Measurements from ENCODE around the gene SFR1. TPM values are rescaled to one million over a fixed set of nuclear protein-coding genes. Genes with fewer than 3 reads are reported as not detected.

The SFR1 gene
- total RNA-seq, 1 donor from 2014 or later: 4.4 TPM

GRCh38 chr10:104103956-104104355 is 18.0 kb upstream of the SFR1 start:
- Histone ChIP-seq H3K4me1 (no peaks in the 10 kb centered on the region), H3K27me3 (no peaks in the 10 kb centered on the region), H3K4me3 (no peak overlapping the region), H3K36me3 (no peaks in the 10 kb centered on the region), H3K9me3 (no peaks in the 10 kb centered on the region), H3K27ac (no peak overlapping the region)
- intact Hi-C loops (cut with DNase I): no loop called here
- TF ChIP-seq POLR2A (IDR thresholded peaks at IDR 0.05) (no peak), POLR2AphosphoS5 (IDR thresholded peaks at IDR 0.05; ENCODE audit: insufficient read depth in 1 of 2, low read depth in 1 of 2) (no peak)
- TF ChIP-seq, protein P1, sequence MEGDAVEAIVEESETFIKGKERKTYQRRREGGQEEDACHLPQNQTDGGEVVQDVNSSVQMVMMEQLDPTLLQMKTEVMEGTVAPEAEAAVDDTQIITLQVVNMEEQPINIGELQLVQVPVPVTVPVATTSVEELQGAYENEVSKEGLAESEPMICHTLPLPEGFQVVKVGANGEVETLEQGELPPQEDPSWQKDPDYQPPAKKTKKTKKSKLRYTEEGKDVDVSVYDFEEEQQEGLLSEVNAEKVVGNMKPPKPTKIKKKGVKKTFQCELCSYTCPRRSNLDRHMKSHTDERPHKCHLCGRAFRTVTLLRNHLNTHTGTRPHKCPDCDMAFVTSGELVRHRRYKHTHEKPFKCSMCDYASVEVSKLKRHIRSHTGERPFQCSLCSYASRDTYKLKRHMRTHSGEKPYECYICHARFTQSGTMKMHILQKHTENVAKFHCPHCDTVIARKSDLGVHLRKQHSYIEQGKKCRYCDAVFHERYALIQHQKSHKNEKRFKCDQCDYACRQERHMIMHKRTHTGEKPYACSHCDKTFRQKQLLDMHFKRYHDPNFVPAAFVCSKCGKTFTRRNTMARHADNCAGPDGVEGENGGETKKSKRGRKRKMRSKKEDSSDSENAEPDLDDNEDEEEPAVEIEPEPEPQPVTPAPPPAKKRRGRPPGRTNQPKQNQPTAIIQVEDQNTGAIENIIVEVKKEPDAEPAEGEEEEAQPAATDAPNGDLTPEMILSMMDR (IDR thresholded peaks at IDR 0.05): no peak
- no peak for DNase-seq (ENCODE audit: extremely low spot score in 2 of 2)

DNA sequence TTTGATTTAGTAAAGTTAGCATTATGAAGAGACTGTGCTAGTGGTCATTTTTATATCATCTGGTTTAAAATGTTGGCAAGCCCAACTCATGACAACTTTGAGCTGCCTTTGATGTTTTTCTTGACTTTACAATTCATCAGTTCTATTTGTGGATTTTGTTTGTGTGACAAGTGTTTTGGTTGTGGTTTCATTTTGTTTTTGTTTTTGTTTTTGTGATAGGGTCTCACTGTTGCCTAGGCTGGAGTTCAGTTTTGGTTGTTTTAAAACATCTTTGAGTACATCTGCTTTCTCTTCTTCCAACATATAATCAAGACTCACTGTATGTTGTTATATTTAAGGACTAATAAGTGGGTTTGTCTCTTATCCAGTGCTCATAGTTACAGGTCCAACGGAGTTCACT is 17.6 kb upstream of the SFR1 start:
- Histone ChIP-seq H3K27me3 (no peaks in the 10 kb centered on the region), H3K9me3 (no peaks in the 10 kb centered on the region), H3K27ac (no peak overlapping the region), H3K4me1 (no peaks in the 10 kb centered on the region), H3K36me3 (no peaks in the 10 kb centered on the region), H3K4me3 (no peak overlapping the region)
- no peak for DNase-seq (ENCODE audit: extremely low spot score in 2 of 2)
- intact Hi-C loops (cut with DNase I): no loop called here
- TF ChIP-seq POLR2A (IDR thresholded peaks at IDR 0.05) (no peak), POLR2AphosphoS5 (IDR thresholded peaks at IDR 0.05; ENCODE audit: insufficient read depth in 1 of 2, low read depth in 1 of 2) (no peak)
- TF ChIP-seq, protein P1 (IDR thresholded peaks at IDR 0.05): no peak

DNA sequence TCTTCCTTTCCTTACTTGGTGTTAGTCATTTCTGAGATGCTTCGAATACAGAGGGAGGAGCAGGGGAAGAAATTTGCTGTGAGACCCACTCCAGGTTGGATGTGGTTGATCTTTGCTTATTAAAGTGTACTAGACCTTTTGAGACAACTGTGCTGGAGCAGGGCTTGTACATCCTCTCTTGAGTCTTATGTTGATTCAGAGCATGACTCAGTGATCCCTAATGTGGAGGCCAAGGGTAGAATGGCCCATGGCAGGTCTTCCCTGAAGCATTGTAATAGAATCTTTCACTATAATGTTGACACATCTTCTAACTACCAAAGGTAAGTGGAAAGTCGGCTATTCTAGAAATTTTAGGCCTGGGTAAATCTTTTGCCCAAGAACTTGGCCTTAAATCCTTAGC is 17.0 kb upstream of the SFR1 start:
- TF ChIP-seq, protein P1 (IDR thresholded peaks at IDR 0.05): no peak
- TF ChIP-seq POLR2A (IDR thresholded peaks at IDR 0.05): no peak
- no peak for TF ChIP-seq POLR2AphosphoS5 (IDR thresholded peaks at IDR 0.05; ENCODE audit: insufficient read depth in 1 of 2, low read depth in 1 of 2)
- no peak for DNase-seq (ENCODE audit: extremely low spot score in 2 of 2)
- no peaks in the 10 kb centered on the region for H3K27me3 ChIP-seq
- H3K9me3 ChIP-seq: no peaks in the 10 kb centered on the region
- no peak overlapping the region for H3K27ac ChIP-seq
- H3K4me3 ChIP-seq: no peak overlapping the region
- H3K36me3 ChIP-seq: no peaks in the 10 kb centered on the region
- H3K4me1 ChIP-seq: no peaks in the 10 kb centered on the region
- intact Hi-C loops (cut with DNase I): no loop called here

DNA sequence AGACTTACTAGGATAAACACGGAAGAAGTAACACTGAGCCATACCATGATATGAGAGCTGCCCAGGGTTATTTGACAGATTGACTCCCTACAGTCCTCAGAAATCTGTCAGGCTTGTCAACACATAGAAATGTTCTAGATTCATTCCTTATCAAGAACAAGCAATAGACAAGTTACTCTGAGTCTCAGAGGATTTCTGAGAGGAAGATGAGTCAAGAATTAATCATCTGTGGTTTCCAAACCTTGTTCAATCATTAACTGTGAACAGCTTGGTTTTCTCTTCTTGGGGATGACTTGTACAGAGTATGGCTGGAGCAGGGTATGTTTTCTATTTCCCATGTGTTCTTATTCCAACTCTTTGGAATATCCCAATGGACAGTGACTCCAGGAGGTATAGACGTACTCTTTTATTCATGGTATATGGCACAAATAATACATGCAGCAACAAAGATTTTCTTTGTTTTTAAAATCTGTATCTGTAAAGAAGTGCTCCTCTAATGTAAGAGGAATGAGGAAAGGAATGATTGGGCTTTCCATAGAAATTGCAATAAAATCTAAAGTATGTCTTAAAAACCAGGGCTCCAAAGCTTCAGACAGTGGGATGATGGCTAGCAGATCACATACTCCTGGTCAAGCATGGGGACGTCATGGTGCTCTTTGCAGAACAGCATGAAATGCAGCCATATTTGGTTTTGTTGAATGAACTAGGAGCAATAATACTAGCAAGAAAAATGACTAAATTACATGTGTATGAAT is 11.9 kb upstream of the SFR1 start:
- H3K27me3 ChIP-seq: no peaks in the 10 kb centered on the region
- no peak overlapping the region for H3K27ac ChIP-seq
- H3K9me3 ChIP-seq: no peaks in the 10 kb centered on the region
- intact Hi-C loops (cut with DNase I): no loop called here
- no peaks in the 10 kb centered on the region for H3K4me1 ChIP-seq
- DNase-seq (ENCODE audit: extremely low spot score in 2 of 2): no peak
- no peaks in the 10 kb centered on the region for H3K36me3 ChIP-seq
- TF ChIP-seq, protein P1 (IDR thresholded peaks at IDR 0.05): no peak
- TF ChIP-seq POLR2AphosphoS5 (IDR thresholded peaks at IDR 0.05; ENCODE audit: insufficient read depth in 1 of 2, low read depth in 1 of 2): peak in 1 of 2 donors; percentile 17
- no peak overlapping the region for H3K4me3 ChIP-seq

GRCh38 chr10:104113376-104113956 is 8.5 kb upstream of the SFR1 start:
- no peak for DNase-seq (ENCODE audit: extremely low spot score in 2 of 2)
- TF ChIP-seq POLR2A (IDR thresholded peaks at IDR 0.05) (no peak), POLR2AphosphoS5 (IDR thresholded peaks at IDR 0.05; ENCODE audit: insufficient read depth in 1 of 2, low read depth in 1 of 2) (no peak)
- TF ChIP-seq, protein P1 (IDR thresholded peaks at IDR 0.05): no peak
- no peaks in the 10 kb centered on the region for H3K4me1 ChIP-seq
- H3K36me3 ChIP-seq: no peaks in the 10 kb centered on the region
- H3K9me3 ChIP-seq: no peaks in the 10 kb centered on the region
- H3K4me3 ChIP-seq: no peak overlapping the region
- no peaks in the 10 kb centered on the region for H3K27me3 ChIP-seq
- no peak overlapping the region for H3K27ac ChIP-seq
- intact Hi-C loops (cut with DNase I): no loop called here

Measured in vagina (tissue), 2 donors.